ENCODE measurements around the gene CDKN1C. TPM values are rescaled to one million over a fixed set of nuclear protein-coding genes. Genes with fewer than 3 reads are reported as not detected.
"Not testable (repeated sequence)": the region's sequence is repeated elsewhere in the genome, so short reads cannot be mapped to it uniquely, and the experiment has no call there.

CDKN1C gene
- total RNA-seq, 1 donor from 2014 or later, result 1.4 TPM

DNA sequence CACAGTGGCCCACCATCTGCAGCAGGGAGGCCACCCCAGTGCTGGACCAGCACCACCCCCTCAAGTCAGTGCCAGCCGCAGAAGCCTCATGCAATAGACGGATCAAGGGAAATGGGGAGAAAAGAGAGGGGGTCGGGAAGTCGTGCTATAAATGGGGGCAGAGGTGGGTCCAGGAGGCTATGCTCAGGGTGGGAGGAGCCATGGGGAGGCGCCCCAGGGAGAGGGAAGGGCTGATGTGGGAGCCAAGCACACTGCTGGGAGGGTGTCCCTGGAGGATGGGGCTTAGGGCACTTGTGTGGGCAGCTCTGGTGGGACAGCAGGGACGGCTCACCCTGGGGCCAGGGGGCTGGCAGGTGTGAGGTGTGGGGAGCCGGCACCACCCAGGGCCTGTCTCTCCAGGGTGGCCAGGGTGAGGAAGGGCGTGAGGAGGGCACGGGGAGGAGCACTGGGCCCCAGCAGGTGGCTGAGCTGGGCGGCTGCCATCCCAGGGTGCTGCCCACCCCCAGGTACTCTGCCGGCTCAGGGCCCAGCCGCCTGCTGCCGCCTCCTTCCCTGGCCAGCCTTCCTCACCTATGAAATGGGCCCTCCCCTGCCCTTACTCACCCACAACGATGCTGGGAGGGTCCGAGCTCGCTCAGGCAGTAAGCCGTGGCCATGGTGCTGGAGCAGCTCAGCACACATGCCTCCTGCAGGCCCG, 25.7 kb upstream of the CDKN1C start:
- CTCF ChIA-PET, result no interaction called here
- Mint-ChIP-seq H3K9me3 (no peaks in the 10 kb centered on the region), H3K4me3 (no peak overlapping the region), H3K36me3 (ENCODE audit: low read depth) (peaks cover 1% of the 10 kb centered on the region), H3K27ac (no peak overlapping the region), H3K4me1 (peaks cover 12% of the 10 kb centered on the region), H3K27me3 (no peaks in the 10 kb centered on the region)
- TF ChIP-seq, protein P1, sequence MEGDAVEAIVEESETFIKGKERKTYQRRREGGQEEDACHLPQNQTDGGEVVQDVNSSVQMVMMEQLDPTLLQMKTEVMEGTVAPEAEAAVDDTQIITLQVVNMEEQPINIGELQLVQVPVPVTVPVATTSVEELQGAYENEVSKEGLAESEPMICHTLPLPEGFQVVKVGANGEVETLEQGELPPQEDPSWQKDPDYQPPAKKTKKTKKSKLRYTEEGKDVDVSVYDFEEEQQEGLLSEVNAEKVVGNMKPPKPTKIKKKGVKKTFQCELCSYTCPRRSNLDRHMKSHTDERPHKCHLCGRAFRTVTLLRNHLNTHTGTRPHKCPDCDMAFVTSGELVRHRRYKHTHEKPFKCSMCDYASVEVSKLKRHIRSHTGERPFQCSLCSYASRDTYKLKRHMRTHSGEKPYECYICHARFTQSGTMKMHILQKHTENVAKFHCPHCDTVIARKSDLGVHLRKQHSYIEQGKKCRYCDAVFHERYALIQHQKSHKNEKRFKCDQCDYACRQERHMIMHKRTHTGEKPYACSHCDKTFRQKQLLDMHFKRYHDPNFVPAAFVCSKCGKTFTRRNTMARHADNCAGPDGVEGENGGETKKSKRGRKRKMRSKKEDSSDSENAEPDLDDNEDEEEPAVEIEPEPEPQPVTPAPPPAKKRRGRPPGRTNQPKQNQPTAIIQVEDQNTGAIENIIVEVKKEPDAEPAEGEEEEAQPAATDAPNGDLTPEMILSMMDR (IDR thresholded peaks at IDR 0.05), result no peak
- POLR2A ChIA-PET, result no interaction called here
- ATAC-seq (ENCODE audit: low read depth) (no peak), DNase-seq (no peak)
- intact Hi-C loops (cut with micrococcal nuclease), result no loop called here

- Mint-ChIP-seq H3K9me3 (no peaks in the 10 kb centered on the region), H3K4me1 (peaks cover 12% of the 10 kb centered on the region), H3K27me3 (no peaks in the 10 kb centered on the region), H3K36me3 (ENCODE audit: low read depth) (peaks cover 1% of the 10 kb centered on the region), H3K4me3 (no peak overlapping the region), H3K27ac (no peak overlapping the region)
- ATAC-seq (ENCODE audit: low read depth) (no peak), DNase-seq (no peak)
- intact Hi-C loops (cut with micrococcal nuclease), result no loop called here
- TF ChIP-seq, protein P1 (IDR thresholded peaks at IDR 0.05), result no peak
- CTCF ChIA-PET, result no interaction called here
- POLR2A ChIA-PET, result no interaction called here
These were observed 24.9 kb upstream of the CDKN1C start for GRCh38 chr11:2910401-2910955.

DNA sequence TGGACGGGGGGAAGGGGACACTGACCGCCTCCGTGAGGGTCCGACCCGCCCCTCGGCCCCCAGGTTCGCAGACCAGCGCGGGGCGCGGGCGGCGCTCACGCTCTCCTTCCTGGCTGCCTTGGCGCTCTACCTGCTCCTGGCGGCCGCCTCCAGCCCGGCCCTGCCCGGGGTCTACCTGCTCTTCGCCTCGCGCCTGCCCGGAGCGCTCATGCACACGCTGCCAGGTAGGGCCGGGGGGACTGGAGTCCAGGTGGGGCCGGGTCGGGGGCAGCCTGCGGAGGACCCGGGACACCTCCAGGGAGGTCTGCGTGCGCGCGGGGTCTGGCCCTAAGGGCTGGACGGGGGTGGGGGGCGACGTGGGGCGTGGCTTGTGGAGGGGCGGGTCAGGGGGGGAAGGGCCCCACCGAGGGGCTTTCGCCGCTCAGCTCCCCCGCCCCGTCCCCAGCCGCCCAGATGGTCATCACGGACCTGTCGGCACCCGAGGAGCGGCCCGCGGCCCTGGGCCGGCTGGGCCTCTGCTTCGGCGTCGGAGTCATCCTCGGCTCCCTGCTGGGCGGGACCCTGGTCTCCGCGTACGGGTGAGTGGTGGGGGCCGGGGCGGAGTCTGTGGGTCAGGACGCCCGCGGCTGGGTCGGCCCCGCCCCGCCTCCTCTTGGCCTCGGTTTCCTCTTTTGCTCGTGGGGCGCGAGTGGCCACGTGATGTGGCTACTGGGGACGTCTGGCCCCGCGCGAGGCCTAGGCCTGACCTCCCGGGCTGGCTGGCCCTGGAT, 23.7 kb upstream of the CDKN1C start:
- Mint-ChIP-seq H3K4me3 (no peak overlapping the region), H3K27ac (no peak overlapping the region), H3K36me3 (ENCODE audit: low read depth) (peaks cover 1% of the 10 kb centered on the region), H3K27me3 (no peaks in the 10 kb centered on the region), H3K9me3 (no peaks in the 10 kb centered on the region), H3K4me1 (peaks cover 12% of the 10 kb centered on the region)
- TF ChIP-seq, protein P1 (IDR thresholded peaks at IDR 0.05), result no peak
- ATAC-seq (ENCODE audit: low read depth), result no peak
- DNase-seq, result no peak
- ChIA-PET POLR2A (interaction anchor here (0.7 kb wide), 1 partner anchor 519 kb away, joined by 3 read pairs; no protein-coding TSS in a partner anchor), CTCF (interaction anchor here (1.5 kb wide), 1 partner anchor 377 kb away, joined by 4 read pairs; no protein-coding TSS in a partner anchor)
- intact Hi-C loops (cut with micrococcal nuclease), result no loop called here

GRCh38 chr11:2908130-2908529, 22.6 kb upstream of the CDKN1C start:
- Mint-ChIP-seq H3K36me3 (ENCODE audit: low read depth) (peaks cover 1% of the 10 kb centered on the region), H3K4me1 (peaks cover 6% of the 10 kb centered on the region), H3K4me3 (no peak overlapping the region), H3K27ac (no peak overlapping the region), H3K27me3 (no peaks in the 10 kb centered on the region), H3K9me3 (no peaks in the 10 kb centered on the region)
- ATAC-seq (ENCODE audit: low read depth), result no peak
- POLR2A ChIA-PET, result no interaction called here
- DNase-seq, result no peak
- CTCF ChIA-PET, result no interaction called here
- intact Hi-C loops (cut with micrococcal nuclease), result no loop called here
- TF ChIP-seq, protein P1 (IDR thresholded peaks at IDR 0.05), result no peak

DNA sequence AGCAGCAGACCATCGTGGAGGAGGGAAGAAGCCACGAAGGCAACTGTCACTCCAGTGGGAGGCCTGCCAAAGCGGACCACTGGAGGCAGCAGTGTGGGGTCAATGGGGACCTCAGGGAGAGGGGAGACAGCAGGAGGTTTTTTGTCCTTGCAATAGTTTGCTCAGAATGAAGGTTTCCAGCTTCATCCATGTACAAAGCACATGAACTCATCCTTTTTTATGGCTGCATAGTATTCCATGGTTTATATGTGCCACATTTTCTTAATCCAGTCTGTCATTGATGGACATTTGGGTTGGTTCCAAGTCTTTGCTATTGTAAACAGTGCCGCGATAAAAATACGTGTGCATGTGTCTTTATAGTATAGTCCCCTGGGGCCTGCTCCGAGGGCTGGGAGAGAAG, 19.7 kb upstream of the CDKN1C start:
- CTCF ChIA-PET, H3K27ac Mint-ChIP-seq, H3K4me3 Mint-ChIP-seq: not testable (repeated sequence)

More for the DNA sequence above, 19.7 kb upstream of the CDKN1C start:
- H3K36me3 Mint-ChIP-seq (ENCODE audit: low read depth); H3K9me3 Mint-ChIP-seq; POLR2A ChIA-PET; DNase-seq; intact Hi-C loops (cut with micrococcal nuclease); H3K27me3 Mint-ChIP-seq; ATAC-seq (ENCODE audit: low read depth): not testable (repeated sequence)
- H3K4me1 Mint-ChIP-seq, result peaks cover 13% of the 10 kb centered on the region

All from activated B cell treated with CpG ODN at 0.5 μM for 24 hours (primary cell).